GM23248 (cell line): ENCODE measurements around the gene FECH.

ENCODE experiments used
- EZH2 ChIP-seq: fragments of 200-600 bp; sonication (generic); IDR thresholded peaks from 2 replicates; pipeline ENCODE4 v1.6.1; 2018; ENCODE audit warnings: antibody characterized with exemption, mild to moderate bottlenecking; ENCODE audit not compliant: insufficient read depth, poor library complexity, severe bottlenecking
- EZH2phosphoT487 ChIP-seq: fragments of 200-600 bp; sonication (generic); IDR thresholded peaks from 2 replicates; pipeline ENCODE4 v1.6.1; 2018; ENCODE audit warnings: antibody characterized with exemption, moderate library complexity, mild to moderate bottlenecking, low read depth; ENCODE audit not compliant: insufficient read depth

- TF ChIP-seq EZH2, result no peak
- no peak for TF ChIP-seq EZH2phosphoT487
Observed at GRCh38 chr18:57561261-57561660, 25.2 kb downstream of the FECH start.
